ENCODE measurements around the gene WWOX.

WWOX gene

GRCh38 chr16:79069121-79069520 lies 969.7 kb downstream of the WWOX start:
- DNase-seq (ENCODE audit: low read depth) = no peak

GRCh38 chr16:79069633-79070032 lies 970.2 kb downstream of the WWOX start:
- DNase-seq (ENCODE audit: low read depth) = no peak

GRCh38 chr16:79071424-79071823 lies 972.0 kb downstream of the WWOX start:
- DNase-seq (ENCODE audit: low read depth) = no peak

GRCh38 chr16:79072517-79072916 lies 973.1 kb downstream of the WWOX start:
- DNase-seq (ENCODE audit: low read depth) = no peak

GRCh38 chr16:79073566-79073965 lies 974.1 kb downstream of the WWOX start:
- DNase-seq (ENCODE audit: low read depth) = no peak

- no peak for DNase-seq (ENCODE audit: low read depth)
These were observed 975.1 kb downstream of the WWOX start for GRCh38 chr16:79074541-79074940.

GRCh38 chr16:79074951-79075350 lies 975.5 kb downstream of the WWOX start:
- no peak for DNase-seq (ENCODE audit: low read depth)

- DNase-seq (ENCODE audit: low read depth) = no peak
These were observed 976.8 kb downstream of the WWOX start for GRCh38 chr16:79076047-79076767.

- no peak for DNase-seq (ENCODE audit: low read depth)
These were observed 977.9 kb downstream of the WWOX start for GRCh38 chr16:79077346-79077745.

GRCh38 chr16:79079656-79080420 lies 980.4 kb downstream of the WWOX start:
- no peak for DNase-seq (ENCODE audit: low read depth)

- DNase-seq (ENCODE audit: low read depth) = no peak
These were observed 982.0 kb downstream of the WWOX start for GRCh38 chr16:79081297-79082066.

- no peak for DNase-seq (ENCODE audit: low read depth)
These were observed 983.5 kb downstream of the WWOX start for GRCh38 chr16:79082970-79083369.

GRCh38 chr16:79083508-79084299 lies 984.2 kb downstream of the WWOX start:
- DNase-seq (ENCODE audit: low read depth) = no peak

GRCh38 chr16:79088971-79089370 lies 989.5 kb downstream of the WWOX start:
- no peak for DNase-seq (ENCODE audit: low read depth)

GRCh38 chr16:79089735-79090284 lies 990.4 kb downstream of the WWOX start:
- peak; percentile 63 for DNase-seq (ENCODE audit: low read depth)

GRCh38 chr16:79090966-79091365 lies 991.5 kb downstream of the WWOX start:
- no peak for DNase-seq (ENCODE audit: low read depth)

GRCh38 chr16:79092846-79093245 lies 993.4 kb downstream of the WWOX start:
- DNase-seq (ENCODE audit: low read depth) = no peak

GRCh38 chr16:79093554-79093967 lies 994.1 kb downstream of the WWOX start:
- peak; percentile 84 for DNase-seq (ENCODE audit: low read depth)

- DNase-seq (ENCODE audit: low read depth) = no peak
These were observed 996.8 kb downstream of the WWOX start for GRCh38 chr16:79096246-79096645.

GRCh38 chr16:79097166-79097565 lies 997.7 kb downstream of the WWOX start:
- no peak for DNase-seq (ENCODE audit: low read depth)

- no peak for DNase-seq (ENCODE audit: low read depth)
These were observed 998.3 kb downstream of the WWOX start for GRCh38 chr16:79097771-79098170.

GRCh38 chr16:79098907-79099306 lies 999.5 kb downstream of the WWOX start:
- DNase-seq (ENCODE audit: low read depth) = no peak

Data from CMK (cell line).